Globus pallidus (tissue), 1 donor: Measurements from ENCODE around the gene PPP1R2.
"Not testable (repeated sequence)": the region's sequence is repeated elsewhere in the genome, so short reads cannot be mapped to it uniquely, and the experiment has no call there.

Experiments used
- DNase-seq: peaks from one replicate; pipeline ENCODE4 v3.0.0-alpha.2; 2015; ENCODE audit warnings: low spot score

Gene PPP1R2

GRCh38 chr3:195537995-195538394 lies 5.1 kb downstream of the PPP1R2 start:
- no peak for DNase-seq

GRCh38 chr3:195535293-195535692 lies 7.8 kb downstream of the PPP1R2 start:
- DNase-seq, result no peak

- no peak for DNase-seq
Measured at GRCh38 chr3:195532834-195533233, 10.3 kb downstream of the PPP1R2 start.

- DNase-seq, result no peak
Measured at GRCh38 chr3:195532345-195532744, 10.8 kb downstream of the PPP1R2 start.

GRCh38 chr3:195531683-195532082 lies 11.4 kb downstream of the PPP1R2 start:
- DNase-seq, result no peak

GRCh38 chr3:195526492-195526891 lies 16.6 kb downstream of the PPP1R2 start:
- no peak for DNase-seq

- no peak for DNase-seq
Measured at GRCh38 chr3:195524171-195524896, 18.8 kb downstream of the PPP1R2 start.

- DNase-seq, result peak; percentile 26
Measured at GRCh38 chr3:195522254-195523023, 20.7 kb downstream of the PPP1R2 start.

- no peak for DNase-seq
Measured at GRCh38 chr3:195517030-195517429, 26.1 kb downstream of the PPP1R2 start.

- not testable (repeated sequence) for DNase-seq
Measured at GRCh38 chr3:195514610-195515235, 28.4 kb downstream of the PPP1R2 start.

- DNase-seq, result no peak
Measured at GRCh38 chr3:195512798-195513345, 30.3 kb downstream of the PPP1R2 start.

- no peak for DNase-seq
Measured at GRCh38 chr3:195511136-195511535, 32.0 kb downstream of the PPP1R2 start.

GRCh38 chr3:195508185-195508584 lies 34.9 kb downstream of the PPP1R2 start:
- no peak for DNase-seq

- no peak for DNase-seq
Measured at GRCh38 chr3:195475614-195476013, 67.5 kb downstream of the PPP1R2 start.

- not testable (repeated sequence) for DNase-seq
Measured at GRCh38 chr3:195475116-195475515, 68.0 kb downstream of the PPP1R2 start.

- DNase-seq, result no peak
Measured at GRCh38 chr3:195468841-195469240, 74.3 kb downstream of the PPP1R2 start.

GRCh38 chr3:195468391-195468776 lies 74.7 kb downstream of the PPP1R2 start:
- no peak for DNase-seq

GRCh38 chr3:195467641-195468390 lies 75.3 kb downstream of the PPP1R2 start:
- DNase-seq, result no peak

- no peak for DNase-seq
Measured at GRCh38 chr3:195466251-195466650, 76.9 kb downstream of the PPP1R2 start.
